HL-60/S4 (cell line): Measurements from ENCODE around the gene SLC30A2.

Experiments
- in situ Hi-C: fragments of 300-500 bp; cut with MboI; formaldehyde crosslinking; loops from 2 replicates; pipeline ENCODE4 v1.14.3; 2022; ENCODE audit warnings: low sequenced_read_pairs

SLC30A2 gene

DNA sequence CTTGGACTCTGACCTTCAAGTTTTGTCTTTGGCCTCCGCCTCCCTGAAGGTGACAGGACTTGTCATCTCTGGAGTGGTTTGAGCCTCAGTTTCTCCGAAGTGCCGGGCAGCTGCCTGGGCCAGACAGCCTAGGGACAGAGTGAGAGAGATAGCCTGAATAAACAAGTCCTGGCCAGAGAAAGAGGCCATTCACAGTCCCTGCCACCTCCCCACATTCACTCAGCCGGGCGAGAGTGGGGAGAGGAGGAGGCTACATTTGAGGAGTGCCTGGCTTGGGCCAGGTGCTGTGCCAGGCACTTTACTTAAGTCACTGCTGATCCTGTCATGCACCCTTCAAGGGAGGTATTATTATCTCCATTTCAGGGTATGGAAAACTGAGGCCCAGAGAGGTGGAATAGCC lies 20.9 kb downstream of the SLC30A2 start:
- in situ Hi-C loops: no loop called here

DNA sequence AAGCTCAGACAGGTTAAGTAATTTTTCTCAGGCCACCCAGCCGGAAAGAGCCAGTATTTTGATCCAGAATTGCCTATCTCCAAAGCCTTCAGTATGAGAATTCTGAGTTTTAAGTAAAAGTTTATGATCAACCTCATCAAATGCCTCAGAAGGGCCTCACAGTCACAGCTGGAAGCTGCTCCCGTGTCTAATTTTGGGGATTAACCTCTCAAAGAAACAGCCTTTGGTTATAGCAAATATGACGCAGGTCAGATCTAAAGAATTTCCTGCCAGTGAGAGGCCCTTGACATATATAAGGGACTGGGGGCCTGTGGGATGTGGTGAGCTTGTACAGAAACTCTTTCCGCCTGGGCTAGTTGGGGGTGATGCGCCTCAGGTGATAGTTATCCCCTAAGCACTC lies 22.1 kb downstream of the SLC30A2 start:
- in situ Hi-C loops: no loop called here

GRCh38 chr1:26023009-26023408 lies 22.9 kb downstream of the SLC30A2 start:
- in situ Hi-C loops: no loop called here

DNA sequence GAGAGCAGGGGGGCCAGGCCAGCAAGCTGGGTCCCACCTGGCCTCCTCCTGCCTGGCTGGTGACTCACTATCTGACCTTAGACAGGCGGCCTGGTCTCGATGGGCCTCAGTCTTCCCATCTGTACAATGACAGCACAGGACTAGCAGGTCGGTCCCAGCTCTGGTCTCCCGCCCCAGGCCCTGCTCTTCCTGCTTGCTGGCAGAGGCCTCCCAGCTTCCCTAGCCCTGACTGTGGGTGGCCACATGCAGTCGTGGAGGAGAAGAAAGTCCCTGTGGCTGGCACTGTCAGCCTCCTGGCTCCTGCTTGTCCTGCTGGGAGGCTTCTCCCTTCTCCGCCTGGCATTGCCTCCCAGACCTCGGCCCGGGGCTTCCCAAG lies 23.5 kb downstream of the SLC30A2 start:
- in situ Hi-C loops: no loop called here

GRCh38 chr1:26021647-26022403 lies 24.1 kb downstream of the SLC30A2 start, which contains the start of gene EXTL1:
EXTL1 (plus strand) TSS chr1:26021775; CDS start chr1:26022647, 872 bp downstream.
- in situ Hi-C loops: no loop called here

DNA sequence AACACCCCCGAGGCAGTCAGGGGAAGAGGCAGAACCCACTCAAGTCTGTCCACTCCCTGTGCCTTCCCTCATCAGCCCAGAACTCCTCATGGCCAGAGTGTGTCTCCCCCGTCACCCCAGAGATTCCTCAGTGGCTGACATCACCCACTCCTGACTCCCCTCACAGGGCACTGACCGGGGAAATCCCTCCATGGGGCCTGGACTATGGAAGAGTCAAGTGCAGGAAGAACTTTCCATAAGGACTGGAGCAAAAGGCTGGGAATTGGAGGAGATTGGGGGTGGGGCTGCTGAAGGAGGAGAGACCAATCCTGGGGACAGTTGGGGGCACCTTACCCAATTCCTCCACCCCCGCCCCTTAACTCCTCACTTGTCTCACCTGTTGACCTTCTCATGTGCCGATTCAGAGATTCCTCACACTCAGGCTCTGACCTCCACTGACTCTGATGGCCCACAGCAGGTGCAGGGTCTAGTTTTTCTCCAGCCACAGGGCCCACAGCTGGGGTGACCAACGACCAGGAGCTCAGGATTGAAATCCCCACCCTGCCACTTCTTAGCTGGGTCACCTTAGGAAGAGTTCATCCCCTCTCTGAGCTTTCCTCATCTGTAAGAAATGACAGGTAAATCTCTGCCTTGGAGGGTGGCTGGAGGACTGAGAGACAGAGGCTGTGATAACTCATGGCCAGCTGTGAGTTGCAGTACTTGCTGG lies 24.8 kb downstream of the SLC30A2 start:
- in situ Hi-C loops: no loop called here

DNA sequence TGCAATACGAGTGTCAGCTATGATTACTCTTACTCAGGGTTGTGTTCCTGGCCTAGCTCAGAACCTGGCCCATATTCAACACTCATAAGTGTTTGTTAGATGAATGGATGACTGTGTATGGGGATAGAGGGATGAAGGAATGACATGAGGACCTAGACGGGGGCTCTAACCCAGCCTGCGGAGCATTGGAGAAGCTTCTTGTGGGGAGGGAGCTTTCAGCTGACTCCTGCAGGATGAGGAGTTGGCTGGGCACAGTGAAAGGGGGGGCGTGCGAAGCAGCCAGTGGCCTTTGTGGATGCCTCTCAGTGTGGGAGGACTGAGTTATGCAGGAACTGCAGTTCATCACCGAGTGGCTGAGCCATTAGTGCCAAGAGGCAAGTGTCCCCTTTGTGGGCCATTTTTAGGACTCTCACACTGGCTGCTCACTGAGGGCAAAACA lies 25.6 kb downstream of the SLC30A2 start:
- in situ Hi-C loops: no loop called here

DNA sequence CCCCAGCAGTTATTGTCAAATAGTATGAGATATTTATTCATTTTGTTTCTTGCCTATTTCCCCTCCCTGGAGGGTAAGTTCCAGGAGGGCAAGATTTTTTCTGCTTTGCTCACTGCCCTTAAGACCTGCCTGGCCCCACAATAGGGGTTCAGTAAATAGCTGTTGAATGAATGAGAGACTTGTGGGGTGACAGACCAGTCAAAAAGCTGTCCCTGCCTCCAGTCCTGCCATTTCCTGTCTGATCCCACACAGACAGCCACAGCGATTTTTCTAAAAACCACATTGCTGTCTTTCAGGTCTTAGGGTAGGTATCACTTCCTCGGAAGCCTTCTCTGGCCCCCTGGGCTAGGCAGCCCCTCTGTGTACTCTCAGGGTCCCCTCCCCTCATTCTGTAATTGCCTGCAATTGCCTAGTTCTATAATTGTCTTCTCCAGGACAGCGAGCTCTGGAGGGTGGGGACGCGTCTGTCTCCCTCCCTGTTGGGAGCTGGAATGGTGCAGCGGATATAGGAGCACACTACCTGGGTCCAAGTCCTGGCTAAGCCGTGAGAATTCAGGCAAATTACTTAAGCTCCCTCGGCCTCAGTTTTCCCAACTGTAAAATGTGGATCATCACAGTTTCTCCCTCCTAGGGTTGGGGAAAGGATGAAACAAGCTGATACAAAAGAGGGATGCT lies 26.1 kb downstream of the SLC30A2 start:
- in situ Hi-C loops: no loop called here

GRCh38 chr1:26017606-26018005 lies 28.3 kb downstream of the SLC30A2 start:
- in situ Hi-C loops: no loop called here

DNA sequence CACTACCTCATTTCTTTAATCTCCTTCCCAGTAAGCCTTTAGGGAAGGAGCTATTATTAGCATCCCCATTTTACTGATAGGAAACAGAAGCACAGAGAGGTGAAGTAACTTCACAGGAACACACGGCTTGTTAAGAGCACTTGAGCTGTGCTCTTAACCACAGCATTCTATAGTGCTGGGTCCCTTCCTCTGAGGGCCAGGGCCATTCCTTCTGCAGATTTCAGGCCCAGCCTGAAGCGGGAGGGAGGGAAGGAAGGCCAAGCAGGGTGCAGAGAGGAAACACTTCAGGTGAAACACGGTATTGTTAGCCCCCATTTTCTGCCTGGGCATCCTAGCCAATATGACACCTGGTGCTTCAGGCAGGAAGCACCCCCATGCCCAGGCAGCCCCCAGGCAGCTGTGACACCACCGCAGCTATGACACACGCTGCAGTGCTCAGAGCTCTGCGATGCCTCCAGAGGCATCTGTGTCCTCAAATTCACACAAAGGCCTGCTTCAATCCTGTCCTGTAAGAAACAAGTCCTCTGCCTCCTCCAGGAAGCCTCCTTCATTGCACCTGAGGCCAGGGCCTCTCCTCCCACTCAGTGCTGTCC lies 28.9 kb downstream of the SLC30A2 start:
- in situ Hi-C loops: no loop called here

- in situ Hi-C loops: no loop called here
Measured at GRCh38 chr1:26016258-26016952, 29.5 kb downstream of the SLC30A2 start.

DNA sequence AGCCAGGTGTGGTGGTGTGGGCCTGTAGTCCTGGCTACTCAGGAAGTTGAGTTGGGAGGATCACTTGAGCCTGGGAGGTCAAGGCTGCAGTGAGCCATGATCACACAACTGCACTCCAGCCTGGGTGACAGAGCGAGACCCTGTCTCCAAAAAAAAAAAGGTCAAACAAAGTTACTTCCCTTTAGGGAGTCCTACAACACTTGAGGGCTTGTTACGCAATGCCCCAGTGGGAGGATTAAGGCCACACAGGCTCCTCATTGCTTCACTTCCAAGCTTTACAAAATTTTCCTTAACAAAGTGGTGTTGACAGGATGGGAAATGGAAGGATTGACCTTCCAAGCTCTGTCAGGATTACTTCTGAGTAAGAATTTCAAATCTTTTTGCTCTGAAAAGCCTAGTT lies 30.6 kb downstream of the SLC30A2 start:
- in situ Hi-C loops: no loop called here

- in situ Hi-C loops: no loop called here
Measured at GRCh38 chr1:26014179-26014578, 31.7 kb downstream of the SLC30A2 start.

GRCh38 chr1:26012864-26013263 lies 33.1 kb downstream of the SLC30A2 start:
- in situ Hi-C loops: no loop called here

DNA sequence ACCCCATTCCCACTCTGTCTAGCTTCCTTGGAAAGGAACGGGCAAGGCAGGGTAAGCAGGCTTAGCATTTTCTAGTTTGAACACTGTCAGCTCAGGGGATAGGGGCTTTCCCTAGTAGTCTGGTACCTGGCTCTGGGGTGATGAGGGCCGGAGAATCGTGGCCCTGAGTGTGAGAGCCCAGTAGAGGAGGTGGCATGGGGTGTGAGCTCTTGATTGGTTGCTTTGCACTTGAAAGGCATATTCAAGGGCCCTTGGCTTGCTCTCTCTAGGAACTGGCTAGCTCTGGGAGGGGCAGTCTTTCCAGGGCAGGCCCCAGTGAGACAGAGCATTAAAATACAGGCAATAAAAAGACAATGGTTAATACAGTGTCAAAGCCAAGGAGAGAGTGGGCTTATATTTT lies 35.1 kb downstream of the SLC30A2 start:
- in situ Hi-C loops: no loop called here

DNA sequence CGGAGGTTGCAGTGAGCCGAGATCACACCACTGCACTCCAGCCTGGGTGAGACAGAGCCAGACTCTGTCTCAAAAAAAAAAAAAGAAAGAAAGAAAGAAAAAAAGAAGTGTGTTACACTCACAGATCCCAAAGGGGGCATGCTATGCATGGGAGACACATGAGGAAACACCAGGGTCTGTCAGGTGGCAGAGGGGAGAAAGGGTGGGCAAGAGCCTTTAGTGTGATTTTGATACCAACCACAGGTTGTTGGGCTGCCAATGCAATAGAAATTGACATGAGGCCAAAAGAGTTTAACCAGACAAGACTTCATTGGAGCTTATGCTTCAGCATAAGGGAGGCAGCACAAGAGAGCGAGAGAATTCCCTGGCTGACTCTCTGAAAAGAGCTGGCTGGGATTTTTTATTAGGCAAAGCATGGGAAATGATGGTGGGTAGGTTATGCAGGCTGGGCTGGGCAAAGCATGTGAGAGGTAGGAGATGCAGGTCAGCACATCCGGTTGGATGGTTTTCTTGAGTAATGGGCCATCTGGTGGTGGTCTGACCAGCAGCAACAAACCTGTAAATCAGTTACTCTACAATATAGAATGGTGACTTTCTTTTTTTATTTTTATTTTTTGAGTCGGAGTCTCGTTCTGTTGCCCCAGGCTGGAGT lies 36.0 kb downstream of the SLC30A2 start:
- in situ Hi-C loops: loop anchor here (10.0 kb wide), 1 partner anchor 175 kb away; no protein-coding TSS in a partner anchor

DNA sequence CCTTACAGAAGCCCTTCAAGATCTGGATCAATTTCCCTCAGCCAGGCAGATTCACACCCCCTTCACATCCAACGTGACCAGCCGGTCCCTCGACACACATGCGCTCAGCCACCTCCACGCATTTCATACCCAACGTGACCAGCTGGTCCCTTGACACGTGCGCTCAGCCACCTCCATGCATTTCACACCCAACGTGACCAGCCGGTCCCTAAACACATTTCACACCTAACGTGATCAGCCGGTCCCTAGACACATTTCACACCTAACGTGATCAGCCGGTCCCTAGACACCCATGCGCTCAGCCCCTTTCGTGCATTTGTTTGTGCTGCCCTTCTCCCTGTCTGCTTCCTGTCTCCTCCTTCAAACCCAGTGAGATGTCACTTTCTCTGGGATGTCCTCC lies 39.2 kb downstream of the SLC30A2 start:
- in situ Hi-C loops: loop anchor here (10.0 kb wide), 1 partner anchor 172 kb away; no protein-coding TSS in a partner anchor

DNA sequence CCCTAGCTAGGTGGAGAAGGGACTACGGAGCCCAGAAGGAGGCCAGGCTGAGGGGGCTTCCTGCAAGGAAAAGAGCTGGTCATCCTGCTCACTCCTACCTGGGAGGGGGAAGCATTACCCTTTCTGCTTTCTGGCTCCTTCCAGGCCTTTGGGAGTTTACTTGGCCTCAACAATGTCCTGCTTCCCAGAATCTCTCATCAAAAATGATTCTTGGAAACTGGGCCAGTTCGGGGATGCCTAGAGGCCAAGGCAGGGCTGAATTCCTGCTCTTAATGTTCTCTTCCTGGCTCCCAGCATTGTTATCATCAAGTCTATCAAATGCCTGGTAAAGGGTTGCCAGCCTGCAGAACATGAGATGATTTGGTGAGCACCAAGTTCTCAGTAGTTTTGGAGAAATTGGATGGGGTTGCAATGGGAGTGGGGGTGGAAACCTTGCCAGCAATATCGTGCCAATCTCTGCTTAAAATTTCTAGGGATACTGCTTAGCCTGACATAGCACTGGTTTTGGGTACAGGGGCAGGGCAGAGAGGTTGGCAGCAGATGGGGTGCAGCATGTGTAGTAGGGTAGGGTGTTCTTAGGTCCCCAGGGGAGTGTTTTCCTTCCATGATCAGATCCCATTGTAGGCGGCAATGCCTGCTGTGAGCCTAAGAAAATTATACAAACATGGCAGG lies 40.3 kb downstream of the SLC30A2 start:
- in situ Hi-C loops: loop anchor here (10.0 kb wide), 1 partner anchor 171 kb away; no protein-coding TSS in a partner anchor

- in situ Hi-C loops: loop anchor here (5.0 to 10.0 kb wide), 2 partner anchors 106 to 169 kb away; no protein-coding TSS in a partner anchor
Measured at GRCh38 chr1:26003756-26004155, 42.2 kb downstream of the SLC30A2 start.
